Astrocyte of the cerebellum (primary cell): Measurements from ENCODE around the gene LMO3.

ENCODE experiments used
- DNase-seq: peaks from one replicate; pipeline ENCODE4 v3.0.0-alpha.2; 2011; ENCODE audit warnings: low read depth
- H3K4me3 ChIP-seq: 2 replicates; pipeline ENCODE4 v1.5.1; 2011; ENCODE audit warnings: mild to moderate bottlenecking, low read depth, low read length, moderate library complexity
- in situ Hi-C: cut with HindIII; loops from 2 replicates; pipeline ENCODE4 v1.10.0; 2017; ENCODE audit warnings: low sequenced_read_pairs
- TF ChIP-seq, protein P1 (sequence below): IDR thresholded peaks from 2 replicates; pipeline ENCODE4 v1.5.1; 2012; ENCODE audit warnings: low read length, low read depth, moderate library complexity, mild to moderate bottlenecking; ENCODE audit errors: missing control alignments

LMO3 gene

GRCh38 chr12:16606117-16606200 is at the start of gene LMO3:
TSS of gene LMO3 (minus strand) at chr12:16606162. CDS start at chr12:16600860, 5,302 bp downstream.
- peak within 1 kb of the TSS; percentile 47 for H3K4me3 ChIP-seq
- in situ Hi-C loops = no loop called here
- TF ChIP-seq, protein P1, sequence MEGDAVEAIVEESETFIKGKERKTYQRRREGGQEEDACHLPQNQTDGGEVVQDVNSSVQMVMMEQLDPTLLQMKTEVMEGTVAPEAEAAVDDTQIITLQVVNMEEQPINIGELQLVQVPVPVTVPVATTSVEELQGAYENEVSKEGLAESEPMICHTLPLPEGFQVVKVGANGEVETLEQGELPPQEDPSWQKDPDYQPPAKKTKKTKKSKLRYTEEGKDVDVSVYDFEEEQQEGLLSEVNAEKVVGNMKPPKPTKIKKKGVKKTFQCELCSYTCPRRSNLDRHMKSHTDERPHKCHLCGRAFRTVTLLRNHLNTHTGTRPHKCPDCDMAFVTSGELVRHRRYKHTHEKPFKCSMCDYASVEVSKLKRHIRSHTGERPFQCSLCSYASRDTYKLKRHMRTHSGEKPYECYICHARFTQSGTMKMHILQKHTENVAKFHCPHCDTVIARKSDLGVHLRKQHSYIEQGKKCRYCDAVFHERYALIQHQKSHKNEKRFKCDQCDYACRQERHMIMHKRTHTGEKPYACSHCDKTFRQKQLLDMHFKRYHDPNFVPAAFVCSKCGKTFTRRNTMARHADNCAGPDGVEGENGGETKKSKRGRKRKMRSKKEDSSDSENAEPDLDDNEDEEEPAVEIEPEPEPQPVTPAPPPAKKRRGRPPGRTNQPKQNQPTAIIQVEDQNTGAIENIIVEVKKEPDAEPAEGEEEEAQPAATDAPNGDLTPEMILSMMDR = no peak
- DNase-seq = no peak

- in situ Hi-C loops = no loop called here
- no peak for DNase-seq
- H3K4me3 ChIP-seq = no peak overlapping the region
- TF ChIP-seq, protein P1 = no peak
These were observed 30.6 kb upstream of the LMO3 start for GRCh38 chr12:16636435-16637055.

DNA sequence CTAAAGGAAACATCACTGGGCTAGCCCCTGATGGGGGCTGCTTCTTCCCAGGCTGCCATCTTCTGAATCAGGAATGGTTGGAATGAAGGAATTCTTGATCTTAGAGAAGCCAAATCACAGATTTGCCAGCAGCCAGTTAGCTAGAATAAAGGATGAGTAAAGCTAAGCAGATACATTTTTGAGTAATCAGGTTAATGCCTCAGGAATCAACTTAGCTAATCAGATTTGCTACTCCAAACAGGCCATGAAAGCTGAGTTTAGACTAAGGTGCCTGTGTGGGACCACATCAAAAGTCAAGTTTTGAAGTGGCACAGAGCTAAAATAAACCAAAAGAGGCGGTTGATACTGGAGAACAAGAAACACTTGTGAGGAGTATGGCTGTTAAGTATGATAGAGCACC is 28.8 kb upstream of the LMO3 start:
- TF ChIP-seq, protein P1 = no peak
- no peak overlapping the region for H3K4me3 ChIP-seq
- no peak for DNase-seq
- in situ Hi-C loops = no loop called here

DNA sequence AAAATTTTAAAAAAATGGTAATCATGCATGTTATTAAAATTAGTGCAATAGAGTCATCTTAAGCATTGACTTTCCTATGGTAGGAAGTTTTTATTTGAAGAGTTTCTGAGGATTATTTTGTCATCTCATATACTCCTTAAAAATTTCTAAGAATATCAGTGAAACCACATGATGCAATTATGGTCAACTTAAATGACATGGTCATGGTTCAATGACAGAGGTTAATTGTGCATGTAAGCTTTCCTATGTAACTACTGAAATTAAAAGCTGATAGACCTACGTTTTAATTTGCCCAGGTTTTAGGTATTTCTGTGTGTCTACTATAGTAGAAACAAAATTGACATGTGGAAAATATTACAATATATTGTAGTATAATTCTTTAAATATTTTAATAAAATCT is 21.0 kb upstream of the LMO3 start:
- in situ Hi-C loops = no loop called here
- no peak for DNase-seq
- H3K4me3 ChIP-seq = no peak overlapping the region
- TF ChIP-seq, protein P1 = no peak

DNA sequence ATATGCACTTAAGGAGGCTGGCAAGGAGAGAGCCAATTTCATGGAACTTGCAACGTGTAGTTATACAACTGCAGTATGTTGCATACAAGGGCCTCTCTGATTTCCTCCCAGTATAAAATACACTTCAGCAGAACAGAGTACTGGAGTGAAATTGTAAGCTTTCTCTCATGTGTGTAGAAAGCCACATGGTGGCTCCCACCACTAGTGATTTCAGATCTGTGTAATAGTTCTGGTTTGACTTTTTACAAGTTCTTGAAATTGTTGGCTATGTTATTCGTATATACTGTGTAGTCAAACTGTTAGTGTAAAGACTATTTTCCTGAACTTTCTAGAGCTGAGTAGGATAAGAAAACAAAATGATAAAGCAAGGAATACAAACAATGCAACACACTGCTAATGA is 16.4 kb upstream of the LMO3 start:
- DNase-seq = no peak
- TF ChIP-seq, protein P1 = no peak
- no peak overlapping the region for H3K4me3 ChIP-seq
- in situ Hi-C loops = no loop called here

- in situ Hi-C loops = no loop called here
- DNase-seq = no peak
- no peak overlapping the region for H3K4me3 ChIP-seq
- TF ChIP-seq, protein P1 = no peak
These were observed 13.6 kb upstream of the LMO3 start for GRCh38 chr12:16619537-16619936.

- H3K4me3 ChIP-seq = no peak overlapping the region
- no peak for DNase-seq
- TF ChIP-seq, protein P1 = no peak
- in situ Hi-C loops = no loop called here
These were observed 12.3 kb upstream of the LMO3 start for GRCh38 chr12:16618256-16618655.
